IPS DF 4.7 (cell line): Measurements from ENCODE around the gene CCDC116.
"Not testable (repeated sequence)": the region's sequence is repeated elsewhere in the genome, so short reads cannot be mapped to it uniquely, and the experiment has no call there.

ENCODE experiments used
- DNase-seq: peaks from one replicate; pipeline ENCODE4 v3.0.0-alpha.2; 2013; ENCODE audit warnings: low spot score; ENCODE audit errors: extremely low read depth

CCDC116 gene, protein sequence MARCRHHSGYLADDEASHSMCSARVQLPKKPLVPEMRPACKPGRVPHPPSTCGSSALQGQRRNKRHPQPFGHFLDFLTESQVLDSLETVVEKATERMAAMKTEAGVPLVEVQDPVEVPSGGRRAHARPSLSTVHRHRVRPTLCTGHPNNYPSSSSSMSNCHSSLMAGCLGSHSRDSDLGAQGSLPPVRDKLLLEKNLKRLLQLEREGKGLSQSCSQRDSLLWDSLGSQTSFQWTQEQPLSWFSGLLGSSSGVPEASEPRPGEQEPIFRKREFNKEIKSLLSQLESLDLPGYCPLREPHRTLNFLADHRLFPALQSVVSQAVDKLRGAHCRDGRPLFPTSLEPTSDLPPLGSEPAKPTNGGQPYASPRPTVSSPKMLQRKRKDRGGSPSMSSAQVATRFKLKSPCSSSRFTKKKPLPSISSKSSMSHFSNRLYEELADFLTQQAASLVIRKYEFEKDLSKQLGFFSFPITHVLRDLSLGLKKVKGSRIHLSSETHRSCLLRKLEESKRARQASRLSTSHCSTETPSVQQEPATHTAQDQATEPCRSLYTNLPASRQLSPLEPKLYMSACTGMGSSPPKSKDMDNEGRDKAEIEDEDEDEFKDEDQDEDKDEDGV

DNA sequence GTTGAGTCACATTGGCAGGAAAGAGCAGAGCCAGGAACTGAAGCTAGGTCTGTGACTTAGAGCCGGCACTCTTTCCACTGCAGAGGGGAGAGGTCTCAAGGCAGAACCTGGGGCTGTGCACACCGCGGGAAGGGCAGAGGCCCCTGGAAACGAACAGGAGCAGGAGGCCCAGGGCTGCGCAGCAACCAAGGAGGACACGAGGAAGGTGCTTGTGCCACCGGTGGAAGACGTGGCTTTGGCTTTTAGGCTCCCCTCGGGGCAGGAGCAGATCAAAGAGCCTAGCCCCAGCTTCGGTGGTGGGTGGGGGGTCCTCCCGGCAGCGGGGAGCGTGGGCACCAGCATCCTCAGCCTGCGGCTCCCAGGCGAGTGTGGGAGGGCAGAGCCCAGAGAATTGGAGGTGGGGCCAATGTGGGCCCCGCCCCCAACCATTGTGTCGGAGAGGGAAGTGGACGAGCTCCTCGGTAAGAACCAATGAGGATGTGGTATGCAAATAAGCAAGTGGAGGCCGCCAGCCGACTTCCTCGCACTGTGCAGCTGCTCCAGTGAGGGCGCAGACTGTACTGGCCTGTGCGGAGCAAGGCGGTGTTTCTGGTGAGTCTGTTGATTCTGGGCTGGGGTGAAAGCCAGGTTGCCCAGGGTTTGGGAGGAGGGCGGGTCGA, at the start of gene CCDC116:
Gene CCDC116, plus strand, starts transcription at position 524 of the 659 bp plus-strand sequence. CDS start 422 bp downstream, outside the sequence.
- DNase-seq: no peak

DNA sequence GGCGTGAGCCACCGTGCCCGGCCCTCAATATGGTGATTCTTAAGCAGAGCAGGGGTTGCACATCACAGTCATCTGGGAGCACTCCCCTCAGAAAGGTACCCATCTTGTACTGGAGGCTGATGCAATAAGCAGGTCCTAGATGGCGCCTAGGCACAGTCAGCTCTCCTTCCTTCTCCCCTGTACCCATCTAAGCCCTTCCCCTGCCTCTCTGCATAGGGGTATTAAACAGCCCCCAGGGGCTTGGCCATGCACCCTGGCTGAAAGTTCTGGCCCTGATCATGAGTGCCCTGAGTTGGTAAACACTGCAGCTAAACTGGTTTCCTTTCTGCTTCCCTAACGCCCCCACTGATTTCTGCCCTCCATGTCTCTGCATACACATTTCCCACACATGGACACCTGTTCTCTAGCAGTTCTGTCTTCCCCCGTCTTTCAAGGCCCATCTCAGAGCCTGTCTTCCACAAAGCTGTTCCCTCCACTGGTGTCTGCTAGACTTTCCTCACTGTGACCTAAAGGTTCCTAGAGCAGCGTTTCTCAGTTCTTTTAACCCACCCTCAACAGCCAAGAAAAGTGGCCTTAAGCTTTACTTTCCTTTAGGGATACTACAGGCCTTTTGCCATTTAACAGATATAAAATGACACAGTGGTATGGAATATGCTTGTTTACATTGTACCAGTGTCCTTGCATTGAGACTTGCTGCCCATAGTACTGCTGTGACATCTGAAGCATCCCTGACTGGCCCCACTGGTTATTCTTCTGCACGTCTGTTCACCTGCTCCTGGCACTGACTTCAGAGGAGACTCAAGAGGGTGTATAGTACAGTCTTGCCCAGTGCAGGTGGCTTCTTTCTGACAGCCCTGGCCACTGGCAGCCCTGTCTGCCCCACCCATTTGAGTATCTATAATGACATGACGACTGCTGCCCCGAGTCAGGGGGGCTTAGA, 49.5 kb upstream of the CCDC116 start:
- DNase-seq: no peak

DNA sequence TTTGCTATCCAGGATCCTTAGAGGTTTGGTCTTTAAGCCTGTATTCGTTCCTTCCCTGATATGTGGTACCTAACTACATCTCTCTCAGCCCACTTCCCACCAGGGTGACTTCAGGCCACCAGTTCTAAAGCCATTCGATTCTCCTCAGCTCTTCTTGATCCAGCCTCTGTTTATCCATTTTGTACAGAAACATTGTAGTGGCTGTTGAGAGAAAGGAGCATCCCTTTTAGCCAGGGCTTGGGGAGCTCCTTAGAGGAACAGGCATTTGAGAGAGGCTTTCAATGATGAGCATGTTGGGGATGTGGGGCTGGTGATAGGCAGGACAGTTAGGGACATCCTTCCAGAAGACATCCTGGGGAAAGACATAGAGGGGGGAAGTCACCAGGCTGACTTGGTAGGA, 47.2 kb upstream of the CCDC116 start:
- DNase-seq: no peak

DNA sequence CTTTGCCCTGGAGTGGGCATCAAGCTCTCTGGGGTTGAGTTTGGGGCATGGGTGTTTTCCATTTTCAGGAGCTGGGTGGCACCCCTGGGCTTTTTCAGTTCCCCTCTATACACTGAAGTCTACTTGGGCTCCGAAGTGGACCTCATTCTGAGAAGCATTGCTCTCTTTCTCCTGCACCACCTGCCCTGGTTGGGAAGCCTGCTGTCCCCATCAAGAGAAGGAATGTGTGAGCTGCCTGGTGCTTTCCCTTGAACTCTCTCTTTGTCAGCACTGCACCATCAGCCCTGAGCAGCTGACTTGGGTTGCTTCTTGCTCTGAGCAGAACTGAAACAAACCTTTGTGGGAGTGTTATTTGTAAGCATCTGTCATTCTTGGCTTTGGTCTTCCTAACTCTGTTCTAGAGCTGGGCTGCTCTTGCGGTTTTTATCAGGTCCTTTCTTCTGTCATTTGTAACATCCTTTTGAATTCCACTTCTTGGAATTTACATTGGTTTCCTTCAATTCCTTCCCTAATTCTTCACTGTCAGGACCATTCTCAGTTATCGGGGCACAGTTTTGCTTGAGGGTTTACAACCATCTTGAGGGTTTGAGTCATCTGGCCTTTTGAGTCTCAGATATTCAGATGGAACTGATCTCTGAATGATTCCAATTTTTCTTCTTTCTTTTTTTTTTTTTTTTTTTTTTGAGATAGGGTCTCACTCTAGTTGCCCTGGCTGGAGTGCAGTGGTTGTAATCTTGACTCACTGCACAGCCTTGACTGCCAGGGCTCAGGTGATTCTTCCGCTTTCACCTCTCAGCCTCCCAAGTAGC, 44.6 kb upstream of the CCDC116 start:
- no peak for DNase-seq

DNA sequence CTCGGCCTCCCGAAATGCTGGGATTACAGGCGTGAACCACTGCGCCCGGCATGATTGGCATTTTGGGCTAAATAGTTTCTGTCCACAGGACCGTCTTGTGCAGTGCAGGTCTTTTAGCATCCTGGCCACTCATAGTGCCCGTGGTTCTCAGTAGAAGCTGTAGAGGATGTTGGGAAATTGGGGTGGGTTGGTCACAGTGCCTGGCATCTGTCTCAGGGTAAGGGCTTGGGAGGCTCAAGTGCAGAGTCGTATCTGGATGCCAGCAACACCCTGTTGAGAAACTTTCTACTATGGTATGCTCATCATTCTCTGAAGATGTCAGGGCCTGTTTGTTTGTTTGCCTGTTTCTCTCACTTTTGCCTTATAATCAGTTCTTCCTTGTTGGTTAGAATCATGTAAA, 43.2 kb upstream of the CCDC116 start:
- no peak for DNase-seq

DNA sequence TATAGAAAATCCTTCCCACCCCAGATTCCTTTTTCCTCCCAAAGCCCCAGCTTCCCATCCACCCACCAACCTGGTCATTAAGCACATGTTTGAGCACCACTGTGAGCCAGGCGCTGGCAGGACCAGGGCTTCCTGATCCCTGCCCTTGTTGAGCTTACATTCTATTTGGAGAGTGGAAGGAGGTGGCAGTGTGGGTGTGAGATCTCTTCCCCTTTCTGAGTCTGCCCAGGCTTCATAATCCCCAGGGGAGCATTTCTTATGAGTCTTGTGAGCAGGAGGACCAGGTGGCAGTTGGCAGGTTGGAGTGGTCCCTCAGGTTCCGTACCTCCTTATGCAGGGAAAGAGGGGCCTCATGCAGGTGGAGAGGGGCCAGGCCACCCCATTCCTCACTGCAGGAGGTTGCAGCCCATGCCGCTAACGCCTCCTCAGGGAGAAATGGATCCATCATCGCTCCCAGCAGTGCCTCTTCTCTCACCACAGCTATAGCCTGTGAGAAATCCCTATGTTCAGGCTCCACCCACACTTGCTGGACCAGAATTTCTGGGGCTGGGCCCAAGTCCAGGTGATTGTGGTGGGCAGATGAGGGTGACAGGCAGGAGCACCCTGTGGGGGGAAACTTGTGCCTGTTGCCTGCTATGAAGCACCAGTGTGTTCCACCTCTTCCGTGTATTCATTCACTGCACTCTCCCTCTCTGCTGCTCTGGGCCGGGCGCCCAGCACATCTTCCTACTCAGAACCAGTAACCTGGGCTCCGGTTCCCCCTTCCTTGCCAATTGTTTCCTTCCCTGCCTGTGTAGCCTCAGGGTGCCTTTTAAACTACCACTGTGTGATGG, 41.5 kb upstream of the CCDC116 start:
- DNase-seq: no peak

DNA sequence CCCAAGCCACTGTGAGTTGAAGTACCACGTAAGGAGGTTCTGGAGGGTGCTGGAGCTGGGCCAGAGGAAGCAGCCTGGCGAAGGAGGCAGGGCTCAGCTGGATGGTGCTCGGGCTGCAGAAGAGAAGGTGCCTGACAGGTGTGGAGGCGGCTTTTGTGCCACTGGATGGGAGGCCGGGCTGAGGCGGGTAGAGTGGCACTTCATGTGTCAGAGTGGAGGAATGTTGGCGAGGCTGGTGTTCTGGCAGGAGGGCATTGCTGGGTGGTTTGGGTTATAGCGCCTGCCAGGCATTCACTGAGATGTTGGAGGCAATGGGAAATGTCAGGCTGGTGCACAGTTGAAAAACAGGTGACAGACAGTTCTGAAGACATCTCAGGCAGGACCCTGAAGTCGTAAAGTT, 40.9 kb upstream of the CCDC116 start:
- no peak for DNase-seq

DNA sequence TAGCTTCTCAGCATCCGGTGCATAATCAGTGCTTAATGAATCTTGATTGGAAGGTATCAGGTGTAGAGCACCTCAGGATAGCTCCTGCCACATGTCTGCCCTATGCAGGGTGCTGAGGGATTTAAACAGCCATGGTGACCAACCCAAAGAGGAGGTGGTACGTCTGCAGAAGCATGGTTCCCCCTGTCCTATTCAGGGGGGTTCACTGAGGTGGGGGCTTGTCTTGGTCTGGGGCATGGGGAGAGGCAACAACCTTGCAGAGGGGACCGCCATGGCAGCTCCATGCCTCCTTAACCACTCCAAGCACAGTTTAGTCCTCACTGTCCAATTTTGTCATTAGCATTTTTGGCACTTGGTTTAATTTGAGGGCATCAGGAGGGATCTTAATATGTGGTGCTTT, 40.1 kb upstream of the CCDC116 start:
- no peak for DNase-seq

DNA sequence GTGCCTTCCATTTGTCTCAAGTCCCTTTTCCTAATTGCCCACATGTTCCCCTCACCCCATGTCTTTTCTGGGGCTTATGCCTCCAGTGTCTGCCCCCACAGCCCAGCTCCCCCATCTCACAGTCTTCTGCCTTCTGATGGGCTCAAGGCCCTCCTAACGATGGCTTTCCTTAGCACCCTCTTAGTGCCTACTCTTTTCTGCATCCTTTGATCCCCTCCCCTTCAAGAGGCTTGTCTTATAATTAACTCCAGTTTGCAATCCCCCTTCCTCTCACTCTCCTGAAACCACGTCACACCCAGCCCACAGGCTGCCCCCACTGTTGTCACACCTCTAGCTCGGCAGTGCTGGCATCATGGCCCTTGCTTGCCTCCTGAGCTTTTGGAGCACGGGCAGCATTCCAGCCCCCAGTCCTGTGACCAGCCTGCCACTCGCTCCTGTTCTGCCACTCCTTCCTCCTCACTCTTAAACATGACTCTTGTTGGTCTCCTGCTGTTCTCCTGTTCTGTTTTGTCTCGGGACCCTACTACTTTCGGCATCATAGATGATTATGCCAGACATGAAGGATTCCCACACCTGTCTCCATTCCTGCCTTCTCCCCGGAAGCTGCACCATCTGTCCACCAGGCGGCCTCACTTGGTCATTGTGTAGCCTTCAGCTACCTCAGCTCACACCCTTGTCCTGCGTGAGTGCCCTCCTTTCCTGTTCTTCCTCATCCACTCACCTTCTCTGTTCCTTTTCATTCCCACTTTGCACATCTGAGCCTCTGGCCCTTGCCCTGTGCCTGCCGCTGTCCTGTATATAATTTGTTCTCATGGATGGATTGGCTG, 38.9 kb upstream of the CCDC116 start:
- no peak for DNase-seq

DNA sequence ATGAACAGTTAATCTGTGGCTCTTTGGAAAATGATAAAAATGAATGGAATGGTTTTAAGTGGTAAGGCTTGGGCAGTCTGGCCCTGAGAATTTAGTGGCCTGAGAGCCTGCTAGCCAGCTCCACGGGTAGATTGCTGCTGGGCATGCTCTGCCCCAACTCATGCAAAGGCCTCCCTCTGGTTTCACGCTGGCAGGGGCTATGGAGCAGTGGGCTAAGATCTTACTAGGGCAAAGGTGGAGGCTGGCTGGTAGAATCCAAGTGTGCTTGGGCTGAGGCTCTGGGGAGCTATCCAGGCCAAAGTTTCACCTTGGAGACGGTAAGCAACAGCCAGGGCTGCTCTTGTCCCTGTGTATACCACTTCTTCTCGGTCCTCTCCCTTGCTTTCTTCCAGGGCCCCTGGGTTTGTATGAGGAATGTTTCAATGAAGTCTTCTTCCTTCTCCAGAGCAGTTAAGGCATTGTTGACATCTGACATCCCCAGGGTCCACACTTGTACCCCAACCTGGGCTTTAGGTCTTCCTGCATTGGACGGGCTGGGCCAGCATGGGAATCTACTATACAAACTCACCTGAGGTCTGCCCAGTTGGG, 37.6 kb upstream of the CCDC116 start:
- DNase-seq: no peak

DNA sequence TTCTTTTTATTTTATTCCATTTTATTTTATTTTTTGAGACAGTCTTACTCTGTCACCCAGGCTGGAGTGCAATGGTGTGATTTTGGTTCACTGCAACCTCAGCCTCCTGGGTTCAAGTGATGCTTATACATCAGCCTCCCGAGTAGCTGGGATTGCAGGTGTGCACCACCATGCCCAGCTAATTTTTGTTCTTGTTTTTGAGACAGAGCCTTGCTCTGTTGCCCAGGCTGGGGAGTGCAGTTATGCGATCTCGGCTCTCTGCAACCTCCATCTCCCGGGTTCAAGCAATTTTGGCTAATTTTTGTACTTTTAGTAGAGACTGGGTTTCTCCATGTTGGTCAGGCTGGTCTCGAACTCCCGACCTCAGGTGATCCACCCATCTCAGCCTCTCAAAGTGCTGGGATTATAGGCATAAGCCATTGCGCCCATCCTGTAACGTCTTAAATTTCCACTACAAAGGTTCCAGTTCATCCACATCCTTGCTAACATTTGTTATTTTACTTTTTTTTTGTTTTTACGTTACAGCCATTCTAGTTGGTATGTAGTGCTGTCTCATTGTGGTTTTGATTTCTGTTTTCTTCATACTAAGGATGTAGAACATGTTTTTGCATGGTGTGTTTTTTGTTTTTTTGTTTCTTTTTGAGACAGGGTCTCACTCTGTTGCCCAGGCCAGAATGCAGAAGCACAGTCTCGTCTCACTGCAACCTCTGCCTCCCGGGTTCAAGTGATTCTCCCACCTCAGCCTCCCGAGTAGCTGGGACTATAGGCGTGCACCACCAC, 36.0 kb upstream of the CCDC116 start:
- not testable (repeated sequence) for DNase-seq

DNA sequence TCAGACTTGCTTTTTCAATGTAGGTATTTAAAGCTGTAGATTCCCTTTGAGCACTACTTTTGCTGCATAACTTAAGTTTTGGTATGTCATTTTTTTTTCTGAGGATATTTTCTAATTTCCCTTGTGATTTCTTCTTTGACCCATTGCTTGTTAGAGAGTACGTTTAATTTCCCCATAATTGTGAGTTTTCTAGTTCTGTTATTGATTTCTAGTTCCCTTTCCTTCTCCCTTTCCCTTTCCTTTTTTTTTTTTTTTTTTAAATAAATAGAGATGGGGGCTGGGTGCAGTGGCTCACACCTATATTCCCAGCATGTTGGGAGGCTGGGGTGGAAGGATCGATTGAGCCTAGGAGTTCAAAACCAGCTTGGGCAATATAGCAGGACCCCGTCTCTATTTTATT, 34.3 kb upstream of the CCDC116 start:
- DNase-seq: no peak

DNA sequence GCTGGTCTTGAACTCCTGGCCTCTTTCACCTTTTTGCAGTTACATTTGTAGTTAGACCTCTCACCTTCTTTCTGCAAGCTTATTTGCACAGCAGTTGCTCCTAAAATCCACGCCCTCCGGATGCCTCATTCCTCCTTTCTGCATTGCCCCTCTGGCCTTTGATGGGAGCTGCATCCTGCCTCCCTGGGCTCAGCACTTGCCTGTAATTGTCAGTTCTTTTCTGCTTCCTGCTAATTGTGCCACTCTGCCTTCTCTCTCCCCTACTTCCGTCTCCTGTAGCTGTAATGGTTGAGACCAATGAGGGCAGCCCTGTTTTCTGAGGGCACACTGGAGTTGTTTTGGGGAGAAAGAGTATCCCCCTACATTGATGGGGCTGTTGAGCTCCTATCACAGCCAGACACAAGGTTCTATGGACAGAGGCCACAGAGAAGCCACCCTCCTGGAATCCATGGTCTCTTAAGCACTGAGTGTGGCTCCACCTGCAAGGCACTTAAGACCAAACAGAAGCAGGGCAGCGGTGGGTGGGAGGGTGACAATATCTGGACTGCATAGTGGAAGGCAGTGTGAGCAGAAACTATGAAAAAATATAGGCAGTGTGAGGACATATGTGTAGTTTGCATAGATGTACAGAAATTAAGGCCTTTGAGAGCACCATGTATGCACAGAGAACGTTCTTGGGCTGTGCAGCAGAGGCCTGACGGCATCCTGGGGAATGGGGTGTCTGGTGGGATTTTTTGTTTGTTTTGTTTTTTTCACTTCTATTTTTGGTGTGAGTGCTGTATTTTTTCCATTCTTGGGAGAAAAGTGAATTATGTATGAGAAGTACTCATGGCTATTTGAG, 33.3 kb upstream of the CCDC116 start:
- no peak for DNase-seq

DNA sequence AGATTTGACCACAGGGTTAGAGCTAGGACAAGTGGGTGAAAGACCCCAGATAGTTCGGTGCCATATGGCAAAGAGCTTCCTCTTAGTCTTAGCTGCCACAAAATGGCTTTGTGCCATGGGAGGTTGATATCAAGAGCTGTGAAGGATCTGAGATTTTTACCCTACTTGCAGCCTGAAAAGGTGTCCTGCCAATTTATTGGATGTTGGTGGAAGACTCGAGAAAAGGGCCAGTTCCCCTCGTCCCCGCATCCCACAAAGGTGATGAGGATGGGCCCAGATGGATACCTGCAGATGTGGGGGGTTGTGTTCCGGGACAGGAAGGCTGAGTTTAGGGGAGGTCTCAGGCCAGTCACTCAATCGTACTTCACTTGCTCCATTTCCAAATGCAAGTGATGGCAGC, 30.0 kb upstream of the CCDC116 start:
- no peak for DNase-seq

DNA sequence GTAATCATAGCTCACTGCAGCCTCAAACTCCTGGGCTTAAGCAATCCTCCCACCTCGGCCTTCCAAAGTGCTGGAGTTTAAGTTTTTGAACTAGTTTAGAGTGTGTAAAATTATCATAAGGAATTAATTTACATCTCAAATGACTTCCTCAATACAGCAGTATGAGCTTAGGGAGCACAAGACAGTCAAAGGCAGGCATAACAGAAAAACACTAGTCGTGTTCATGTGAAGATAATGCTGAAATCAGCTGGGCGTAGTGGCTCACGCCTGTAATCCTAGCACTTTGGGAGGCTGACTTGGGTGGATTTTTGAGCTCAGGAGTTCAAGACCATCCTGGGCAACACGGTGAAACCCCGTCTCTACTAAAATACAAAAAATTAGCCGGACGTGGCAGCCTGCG, 28.6 kb upstream of the CCDC116 start:
- DNase-seq: no peak

DNA sequence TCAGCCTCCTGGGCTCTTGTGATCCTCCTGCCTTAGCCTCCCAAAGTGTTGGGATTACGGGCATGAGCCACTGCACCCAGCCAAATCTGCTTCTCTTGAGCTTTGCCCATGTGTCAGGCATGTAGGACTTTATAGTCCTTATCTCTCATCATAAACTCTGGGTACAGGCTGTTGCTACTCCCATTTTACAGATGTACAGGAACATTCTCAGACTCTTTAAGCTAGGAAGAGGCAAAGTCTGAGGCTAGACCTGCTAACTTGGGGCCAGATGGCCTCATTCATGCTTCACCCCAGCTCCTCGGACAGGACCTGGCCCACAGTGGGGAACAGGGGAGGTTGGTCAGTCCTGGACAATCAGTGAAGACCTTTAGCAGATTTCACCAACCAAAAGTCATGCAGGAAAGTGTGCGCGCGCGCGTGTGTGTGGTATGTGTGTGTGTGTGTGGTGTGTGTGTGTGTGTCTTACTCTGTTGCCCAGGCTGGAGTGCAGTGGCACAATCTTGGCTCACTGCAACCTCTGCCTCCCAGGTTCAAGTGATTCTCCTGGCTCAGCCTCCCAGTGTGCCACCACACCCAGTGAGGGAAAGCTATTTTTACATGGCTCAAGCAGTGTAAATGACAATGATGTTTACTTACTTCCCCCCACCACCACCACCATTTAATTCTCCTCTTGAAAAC, 26.5 kb upstream of the CCDC116 start:
- DNase-seq: no peak
